Keratinocyte (primary cell): ENCODE results near the gene FBXL13. TPM values are rescaled to one million over a fixed set of nuclear protein-coding genes. Genes with fewer than 3 reads are reported as not detected.

Experiments
- DNase-seq: peaks from one replicate; pipeline ENCODE4 v3.0.0-alpha.2; 2011; ENCODE audit warnings: low read depth, missing footprints, low spot score
- FAIRE-seq: peaks from 2 replicates; lab custom pipeline; 2011; peaks lifted over from hg19 to GRCh38; lab: Jason Lieb, UNC
- H2AFZ ChIP-seq: 2 replicates; pipeline ENCODE4 v1.6.0; 2012; ENCODE audit warnings: low read length, control low read depth, inconsistent platforms; ENCODE audit not compliant: control insufficient read depth
- H3K27ac ChIP-seq: 2 replicates; pipeline ENCODE4 v1.5.1; 2011; ENCODE audit warnings: low read length; ENCODE audit not compliant: control insufficient read depth, insufficient read depth
- H3K27me3 ChIP-seq: 3 replicates; pipeline ENCODE4 v1.6.0; 2011; ENCODE audit warnings: low read length; ENCODE audit not compliant: control insufficient read depth, insufficient read depth; ENCODE audit errors: extremely low read depth
- H3K36me3 ChIP-seq, 2 experiments: 2 replicates in 1 of 2; 3 replicates in 1 of 2; pipeline ENCODE4 v1.5.1; 2011; ENCODE audit warnings: low read length in 2 of 2, mild to moderate bottlenecking in 1 of 2; ENCODE audit not compliant: control insufficient read depth in 2 of 2, insufficient read depth in 2 of 2; ENCODE audit errors: extremely low read depth in 1 of 2
- H3K4me1 ChIP-seq: 3 replicates; pipeline ENCODE4 v1.5.1; 2011; ENCODE audit warnings: low read length; ENCODE audit not compliant: control insufficient read depth, insufficient read depth; ENCODE audit errors: extremely low read depth
- H3K4me2 ChIP-seq: 3 replicates; pipeline ENCODE4 v1.6.0; 2011; ENCODE audit warnings: low read depth, low read length; ENCODE audit not compliant: control insufficient read depth, insufficient read depth; ENCODE audit errors: extremely low read depth
- H3K4me3 ChIP-seq, 3 experiments: fragments of 200-600 bp in 1 of 3; sonication (generic) in 1 of 3; 2 replicates in 2 of 3; 3 replicates in 1 of 3; pipeline ENCODE4 v1.5.1; 2011 to 2016; ENCODE audit warnings: low read length in 3 of 3, mild to moderate bottlenecking in 3 of 3, control low read depth in 2 of 3, inconsistent platforms in 1 of 3, low read depth in 1 of 3, mixed read lengths in 1 of 3, mixed run types in 1 of 3, moderate library complexity in 1 of 3; ENCODE audit not compliant: control insufficient read depth in 2 of 3, insufficient read depth in 2 of 3; ENCODE audit errors: extremely low read depth in 1 of 3
- H3K79me2 ChIP-seq: 2 replicates; pipeline ENCODE4 v1.6.0; 2012; ENCODE audit warnings: low read length; ENCODE audit not compliant: control insufficient read depth, insufficient read depth
- H3K9ac ChIP-seq: 3 replicates; pipeline ENCODE4 v1.6.0; 2011; ENCODE audit warnings: low read length; ENCODE audit not compliant: control insufficient read depth, insufficient read depth; ENCODE audit errors: extremely low read depth
- H3K9me1 ChIP-seq: 3 replicates; pipeline ENCODE4 v1.6.0; 2011; ENCODE audit warnings: low read length; ENCODE audit not compliant: control insufficient read depth, insufficient read depth; ENCODE audit errors: extremely low read depth
- H3K9me3 ChIP-seq: 2 replicates; pipeline ENCODE4 v1.5.1; 2012; ENCODE audit warnings: low read depth, low read length; ENCODE audit not compliant: control insufficient read depth
- H4K20me1 ChIP-seq: 3 replicates; pipeline ENCODE4 v1.6.0; 2011; ENCODE audit warnings: low read length; ENCODE audit not compliant: control insufficient read depth, insufficient read depth; ENCODE audit errors: extremely low read depth
- EZH2 ChIP-seq: IDR thresholded peaks from one replicate; pipeline ENCODE4 v1.6.1; 2012; ENCODE audit warnings: inconsistent platforms, mild to moderate bottlenecking, low read length, moderate library complexity
- dilution Hi-C: fragments of 300-500 bp; cut with MboI; formaldehyde crosslinking; loops from one replicate; pipeline ENCODE4 v1.7.0; 2020; ENCODE audit warnings: low sequenced_read_pairs; ENCODE audit not compliant: extremely low pct_ligation_motif_present
- polyA plus RNA-seq, 5 experiments: library from polyadenylated mRNA; depleted of rRNA in 3 of 5; stranded (reverse) in 3 of 5; stranded (forward) in 1 of 5; unstranded in 1 of 5; fragments of >200 nt; gene quantifications; 1 replicate in 1 of 5; 2 replicates in 3 of 5; 3 replicates in 1 of 5; pipeline versions ENCODE4 v1.2.1 to v1.2.3, GENCODE V29; 2011 to 2012; ENCODE audit warnings: missing spikeins in 2 of 5, low read depth in 1 of 5, low replicate concordance in 1 of 5
- TF ChIP-seq, protein P1 (sequence below), 3 experiments: IDR thresholded peaks in 1 of 3; conservative IDR thresholded peaks in 1 of 3; optimal IDR thresholded peaks in 1 of 3; 2 replicates in 2 of 3; 3 replicates in 1 of 3; pipeline versions ENCODE3 to v1.5.1; 2011; ENCODE audit warnings: low read length in 3 of 3, mild to moderate bottlenecking in 3 of 3, moderate library complexity in 2 of 3, control low read depth in 1 of 3, inconsistent platforms in 1 of 3; ENCODE audit not compliant: insufficient read depth in 2 of 3; ENCODE audit errors: extremely low read depth in 1 of 3

The FBXL13 gene
- polyA plus RNA-seq, 1 donor (not counting 4 experiments of a cell fraction or from before 2014, with no cell fraction given) = 0.20 TPM

DNA sequence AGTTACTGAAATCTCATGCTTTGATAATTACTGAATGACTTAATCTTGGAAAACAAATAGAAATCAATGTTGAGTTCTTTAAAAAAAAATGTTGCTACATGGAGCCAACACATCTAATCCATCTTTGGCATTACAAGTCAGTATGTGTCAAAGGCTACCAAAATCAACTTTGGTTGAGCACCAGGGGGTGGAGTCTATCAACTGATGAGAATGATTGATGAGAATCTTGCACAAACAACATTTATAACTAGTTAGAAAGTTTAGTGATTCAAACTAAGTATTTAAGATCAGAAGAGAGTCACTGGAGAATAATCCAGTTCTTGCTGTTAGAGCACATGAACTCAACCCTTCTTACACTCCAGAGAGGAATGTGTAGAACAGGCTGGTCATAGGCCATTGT lies 232.3 kb downstream of the FBXL13 start:
- FAIRE-seq = no peak

DNA sequence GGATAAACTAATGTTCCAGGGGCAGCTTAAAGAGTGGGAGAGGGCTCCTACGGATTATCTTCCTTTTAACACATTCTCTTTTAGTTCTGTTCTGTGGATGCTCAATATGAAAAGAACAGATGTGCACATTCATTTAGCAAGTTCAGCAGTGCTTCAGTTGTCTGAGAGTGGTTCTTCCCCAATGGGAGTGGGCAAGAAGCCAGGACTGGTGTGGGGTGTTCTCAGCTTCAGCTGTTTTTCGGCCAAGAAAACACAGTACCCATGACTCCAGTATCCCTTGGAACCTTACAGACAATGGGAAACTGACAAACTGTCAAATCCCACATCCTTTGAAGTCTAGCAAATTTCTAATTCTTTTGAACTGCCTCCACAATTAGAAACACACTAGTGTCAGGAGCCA lies 233.3 kb downstream of the FBXL13 start:
- Histone ChIP-seq H3K4me1 (peaks cover 8% of the 10 kb centered on the region), H3K9ac (no peak overlapping the region)

More for the DNA sequence above, 232.3 kb downstream of the FBXL13 start:
- Histone ChIP-seq H3K27ac (no peak overlapping the region), H3K9me3 (no peaks in the 10 kb centered on the region), H3K9me1 (no peaks in the 10 kb centered on the region), H3K9ac (no peak overlapping the region), H3K4me1 (peaks cover 5% of the 10 kb centered on the region), H3K36me3 (no peaks in the 10 kb centered on the region), H3K4me2 (no peak overlapping the region), H4K20me1 (no peaks in the 10 kb centered on the region), H3K4me3 (no peak overlapping the region), H3K79me2 (no peaks in the 10 kb centered on the region), H2AFZ (no peak overlapping the region), H3K27me3 (no peaks in the 10 kb centered on the region)
- TF ChIP-seq EZH2 = no peak
- TF ChIP-seq, protein P1, sequence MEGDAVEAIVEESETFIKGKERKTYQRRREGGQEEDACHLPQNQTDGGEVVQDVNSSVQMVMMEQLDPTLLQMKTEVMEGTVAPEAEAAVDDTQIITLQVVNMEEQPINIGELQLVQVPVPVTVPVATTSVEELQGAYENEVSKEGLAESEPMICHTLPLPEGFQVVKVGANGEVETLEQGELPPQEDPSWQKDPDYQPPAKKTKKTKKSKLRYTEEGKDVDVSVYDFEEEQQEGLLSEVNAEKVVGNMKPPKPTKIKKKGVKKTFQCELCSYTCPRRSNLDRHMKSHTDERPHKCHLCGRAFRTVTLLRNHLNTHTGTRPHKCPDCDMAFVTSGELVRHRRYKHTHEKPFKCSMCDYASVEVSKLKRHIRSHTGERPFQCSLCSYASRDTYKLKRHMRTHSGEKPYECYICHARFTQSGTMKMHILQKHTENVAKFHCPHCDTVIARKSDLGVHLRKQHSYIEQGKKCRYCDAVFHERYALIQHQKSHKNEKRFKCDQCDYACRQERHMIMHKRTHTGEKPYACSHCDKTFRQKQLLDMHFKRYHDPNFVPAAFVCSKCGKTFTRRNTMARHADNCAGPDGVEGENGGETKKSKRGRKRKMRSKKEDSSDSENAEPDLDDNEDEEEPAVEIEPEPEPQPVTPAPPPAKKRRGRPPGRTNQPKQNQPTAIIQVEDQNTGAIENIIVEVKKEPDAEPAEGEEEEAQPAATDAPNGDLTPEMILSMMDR (optimal IDR thresholded peaks at IDR 0.05 in 1 of 3, IDR thresholded peaks at IDR 0.05 in 1 of 3, conservative IDR thresholded peaks at IDR 0.05 in 1 of 3; ENCODE audit: extremely low read depth in 1 of 3, insufficient read depth in 2 of 3, low read length in 3 of 3) = no peak
- DNase-seq = no peak
- dilution Hi-C loops = no loop called here

More for the DNA sequence above, 233.3 kb downstream of the FBXL13 start:
- Histone ChIP-seq H3K4me2 (no peak overlapping the region), H3K27me3 (no peaks in the 10 kb centered on the region), H3K79me2 (no peaks in the 10 kb centered on the region), H3K27ac (no peak overlapping the region), H3K4me3 (no peak overlapping the region), H3K9me1 (no peaks in the 10 kb centered on the region), H3K9me3 (no peaks in the 10 kb centered on the region), H2AFZ (no peak overlapping the region), H4K20me1 (no peaks in the 10 kb centered on the region), H3K36me3 (no peaks in the 10 kb centered on the region)
- DNase-seq (no peak), FAIRE-seq (no peak)
- TF ChIP-seq, protein P1 (optimal IDR thresholded peaks at IDR 0.05 in 1 of 3, IDR thresholded peaks at IDR 0.05 in 1 of 3, conservative IDR thresholded peaks at IDR 0.05 in 1 of 3; ENCODE audit: extremely low read depth in 1 of 3, insufficient read depth in 2 of 3, low read length in 3 of 3) = no peak
- no peak for TF ChIP-seq EZH2
- dilution Hi-C loops = no loop called here
